ENCODE data around the gene WDR46. TPM values are rescaled to one million over a fixed set of nuclear protein-coding genes. Genes with fewer than 3 reads are reported as not detected.

Gene WDR46
- total and polyA plus RNA-seq, 10 of the 15 experiments (the other 5 are each of a cell fraction or from before 2014, with no cell fraction given) = 10.1 to 147 (median 86.0) TPM

GRCh38 chr6:33271117-33271467 is 17.9 kb downstream of the WDR46 start (continued):
- TF ChIP-seq CUX1 (IDR thresholded peaks at IDR 0.05; ENCODE audit: insufficient replicate concordance, low read depth, low read length) = peak; percentile 38

GRCh38 chr6:33264015-33264414 is 25.0 kb downstream of the WDR46 start:
- no peaks in the 10 kb centered on the region for H3K4me1 ChIP-seq (ENCODE audit: control insufficient read depth, insufficient read depth, low read length)
- no peaks in the 10 kb centered on the region for H3K79me2 ChIP-seq (ENCODE audit: control insufficient read depth, insufficient read depth, low read length)
- no peak overlapping the region for H2AFZ ChIP-seq (ENCODE audit: control insufficient read depth, low read depth, low read length)
- H3K27me3 ChIP-seq (replicated peaks in 1 of 2; ENCODE audit: control insufficient read depth in 2 of 2, insufficient read depth in 2 of 2, low read length in 1 of 2) = no peaks in the 10 kb centered on the region
- 85% methylated on average over 7 of the region's 7 CpGs for WGBS (ENCODE audit: insufficient coverage, insufficient replicate concordance, low lambda C conversion rate, missing lambda C conversion rate)
- H3K4me2 ChIP-seq (ENCODE audit: control insufficient read depth, insufficient read depth) = no peak overlapping the region
- ChIA-PET CTCF (interaction anchor here (0.8 kb wide), 1 partner anchor 10 kb away, joined by 4 read pairs; no protein-coding TSS in a partner anchor), POLR2A (no interaction called here), SMC1A (ENCODE audit: uncharacterized antibody, unreplicated experiment) (no interaction called here), RAD21 (ENCODE audit: unreplicated experiment) (no interaction called here)
- no TSS peak for BruUV-seq (replicated peaks)
- DNase-seq (ENCODE audit: low read depth, low spot score) = no peak
- in situ Hi-C loops (cut with MboI) = no loop called here
- H3K27ac ChIP-seq (ENCODE audit: control insufficient read depth, insufficient read depth) = no peak overlapping the region
- no peak overlapping the region for H3K9ac ChIP-seq (ENCODE audit: control insufficient read depth, insufficient read depth, low read length)
- ATAC-seq = no peak
- peaks cover 18 to 25% of the 10 kb centered on the region in 2 experiments for H3K36me3 ChIP-seq (ENCODE audit: control insufficient read depth in 2 of 2, insufficient read depth in 2 of 2, low read length in 1 of 2)
- H3K4me3 ChIP-seq = no peak overlapping the region
- no peaks in the 10 kb centered on the region for H3K9me3 ChIP-seq (replicated peaks; ENCODE audit: control insufficient read depth, insufficient read depth, low read length)
- intact Hi-C loops (cut with micrococcal nuclease; ENCODE audit: unreplicated experiment) = no loop called here
- H4K20me1 ChIP-seq (ENCODE audit: control insufficient read depth, insufficient read depth) = no peaks in the 10 kb centered on the region
- FAIRE-seq = no peak
- TF ChIP-seq GATAD2B (conservative IDR thresholded peaks at IDR 0.05; ENCODE audit: low read depth) (no peak), POLR2A (IDR thresholded peaks at IDR 0.05; ENCODE audit: low read depth, low read length) (0 out of 2 replicates have a peak, but pooled peaks have one; percentile 18), CEBPZ (IDR thresholded peaks at IDR 0.05; ENCODE audit: low read depth, low read length) (no peak), RBBP5 (conservative IDR thresholded peaks at IDR 0.05) (no peak)
- TF ChIP-seq, protein P1, sequence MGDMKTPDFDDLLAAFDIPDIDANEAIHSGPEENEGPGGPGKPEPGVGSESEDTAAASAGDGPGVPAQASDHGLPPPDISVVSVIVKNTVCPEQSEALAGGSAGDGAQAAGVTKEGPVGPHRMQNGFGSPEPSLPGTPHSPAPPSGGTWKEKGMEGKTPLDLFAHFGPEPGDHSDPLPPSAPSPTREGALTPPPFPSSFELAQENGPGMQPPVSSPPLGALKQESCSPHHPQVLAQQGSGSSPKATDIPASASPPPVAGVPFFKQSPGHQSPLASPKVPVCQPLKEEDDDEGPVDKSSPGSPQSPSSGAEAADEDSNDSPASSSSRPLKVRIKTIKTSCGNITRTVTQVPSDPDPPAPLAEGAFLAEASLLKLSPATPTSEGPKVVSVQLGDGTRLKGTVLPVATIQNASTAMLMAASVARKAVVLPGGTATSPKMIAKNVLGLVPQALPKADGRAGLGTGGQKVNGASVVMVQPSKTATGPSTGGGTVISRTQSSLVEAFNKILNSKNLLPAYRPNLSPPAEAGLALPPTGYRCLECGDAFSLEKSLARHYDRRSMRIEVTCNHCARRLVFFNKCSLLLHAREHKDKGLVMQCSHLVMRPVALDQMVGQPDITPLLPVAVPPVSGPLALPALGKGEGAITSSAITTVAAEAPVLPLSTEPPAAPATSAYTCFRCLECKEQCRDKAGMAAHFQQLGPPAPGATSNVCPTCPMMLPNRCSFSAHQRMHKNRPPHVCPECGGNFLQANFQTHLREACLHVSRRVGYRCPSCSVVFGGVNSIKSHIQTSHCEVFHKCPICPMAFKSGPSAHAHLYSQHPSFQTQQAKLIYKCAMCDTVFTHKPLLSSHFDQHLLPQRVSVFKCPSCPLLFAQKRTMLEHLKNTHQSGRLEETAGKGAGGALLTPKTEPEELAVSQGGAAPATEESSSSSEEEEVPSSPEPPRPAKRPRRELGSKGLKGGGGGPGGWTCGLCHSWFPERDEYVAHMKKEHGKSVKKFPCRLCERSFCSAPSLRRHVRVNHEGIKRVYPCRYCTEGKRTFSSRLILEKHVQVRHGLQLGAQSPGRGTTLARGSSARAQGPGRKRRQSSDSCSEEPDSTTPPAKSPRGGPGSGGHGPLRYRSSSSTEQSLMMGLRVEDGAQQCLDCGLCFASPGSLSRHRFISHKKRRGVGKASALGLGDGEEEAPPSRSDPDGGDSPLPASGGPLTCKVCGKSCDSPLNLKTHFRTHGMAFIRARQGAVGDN (IDR thresholded peaks at IDR 0.05) = no peak
- TF ChIP-seq, protein P2, sequence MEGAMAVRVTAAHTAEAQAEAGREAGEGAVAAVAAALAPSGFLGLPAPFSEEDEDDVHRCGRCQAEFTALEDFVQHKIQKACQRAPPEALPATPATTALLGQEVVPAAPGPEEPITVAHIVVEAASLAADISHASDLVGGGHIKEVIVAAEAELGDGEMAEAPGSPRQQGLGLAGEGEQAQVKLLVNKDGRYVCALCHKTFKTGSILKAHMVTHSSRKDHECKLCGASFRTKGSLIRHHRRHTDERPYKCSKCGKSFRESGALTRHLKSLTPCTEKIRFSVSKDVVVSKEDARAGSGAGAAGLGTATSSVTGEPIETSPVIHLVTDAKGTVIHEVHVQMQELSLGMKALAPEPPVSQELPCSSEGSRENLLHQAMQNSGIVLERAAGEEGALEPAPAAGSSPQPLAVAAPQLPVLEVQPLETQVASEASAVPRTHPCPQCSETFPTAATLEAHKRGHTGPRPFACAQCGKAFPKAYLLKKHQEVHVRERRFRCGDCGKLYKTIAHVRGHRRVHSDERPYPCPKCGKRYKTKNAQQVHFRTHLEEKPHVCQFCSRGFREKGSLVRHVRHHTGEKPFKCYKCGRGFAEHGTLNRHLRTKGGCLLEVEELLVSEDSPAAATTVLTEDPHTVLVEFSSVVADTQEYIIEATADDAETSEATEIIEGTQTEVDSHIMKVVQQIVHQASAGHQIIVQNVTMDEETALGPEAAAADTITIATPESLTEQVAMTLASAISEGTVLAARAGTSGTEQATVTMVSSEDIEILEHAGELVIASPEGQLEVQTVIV (IDR thresholded peaks at IDR 0.05; ENCODE audit: borderline replicate concordance, partially characterized antibody) = no peak

All from GM12878 (cell line).